Stimulated activated CD4-positive, alpha-beta T cell treated with anti-CD3 and anti-CD28 coated beads, Interleukin-15, amount 100 ng/mL, for 24 hours (primary cell): ENCODE results near the gene ADAM12.
"Not testable (repeated sequence)": the region's sequence is repeated elsewhere in the genome, so short reads cannot be mapped to it uniquely, and the experiment has no call there.

Source experiments
- DNase-seq: peaks from one replicate; pipeline ENCODE4 v3.0.0-alpha.2; 2020

The ADAM12 gene

DNA sequence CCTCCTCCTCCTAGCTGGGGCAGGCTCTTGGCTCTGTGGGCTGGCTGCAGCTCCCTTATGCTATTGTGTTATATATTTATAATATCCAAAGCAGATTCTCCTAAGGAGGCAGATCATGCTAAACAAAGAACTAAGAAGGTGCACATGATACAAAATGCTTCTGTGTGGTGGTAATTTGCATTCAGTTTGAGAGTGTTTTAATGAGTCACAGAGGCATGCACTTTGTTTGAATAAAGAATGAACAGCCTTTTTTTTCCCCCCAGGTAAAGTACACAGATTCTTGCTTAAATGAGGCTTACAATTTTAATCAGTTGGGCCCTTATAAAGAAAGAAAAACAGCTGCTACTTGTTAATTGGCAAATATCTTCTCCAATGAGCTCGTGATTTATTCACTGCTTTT, 396.9 kb downstream of the ADAM12 start:
- no peak for DNase-seq

DNA sequence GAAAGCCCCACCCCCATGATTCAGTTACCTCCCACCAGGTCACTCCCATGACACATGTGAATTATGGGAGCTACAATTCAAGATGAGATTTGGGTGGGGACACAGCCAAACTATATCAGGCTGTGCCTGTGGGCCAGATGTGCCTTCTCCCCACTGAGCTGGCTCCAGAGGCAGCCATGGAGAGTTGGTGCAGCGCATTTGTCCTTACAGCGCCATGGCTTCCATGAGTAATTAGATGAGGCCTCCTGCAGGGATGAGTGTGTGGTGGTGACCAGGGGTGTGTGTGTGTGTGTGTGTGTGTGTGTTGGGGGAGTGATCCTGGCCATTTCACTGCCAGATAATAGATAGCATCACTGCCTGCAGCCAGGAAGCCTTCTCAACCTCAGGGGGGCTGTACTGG, 397.3 kb downstream of the ADAM12 start:
- DNase-seq: no peak

DNA sequence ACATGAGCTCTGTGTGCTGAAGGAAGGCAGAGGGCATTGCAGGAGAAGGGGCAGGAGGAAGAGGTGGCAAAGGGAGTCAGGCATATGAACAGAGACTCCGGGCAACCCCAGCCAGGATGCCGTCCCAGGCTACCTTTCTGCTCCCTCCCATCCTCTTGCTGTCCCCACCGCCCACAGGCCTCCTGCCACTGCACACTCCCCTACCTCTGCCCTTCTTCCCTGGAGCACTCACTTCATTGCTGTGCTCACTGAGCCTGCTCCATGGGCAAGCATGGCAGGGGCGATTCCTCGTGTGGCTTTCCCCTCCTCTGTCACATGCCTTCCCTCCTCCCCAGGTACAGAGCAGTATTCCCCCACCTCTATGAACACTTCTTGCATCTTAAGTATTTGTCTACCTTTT, 398.5 kb downstream of the ADAM12 start:
- no peak for DNase-seq

DNA sequence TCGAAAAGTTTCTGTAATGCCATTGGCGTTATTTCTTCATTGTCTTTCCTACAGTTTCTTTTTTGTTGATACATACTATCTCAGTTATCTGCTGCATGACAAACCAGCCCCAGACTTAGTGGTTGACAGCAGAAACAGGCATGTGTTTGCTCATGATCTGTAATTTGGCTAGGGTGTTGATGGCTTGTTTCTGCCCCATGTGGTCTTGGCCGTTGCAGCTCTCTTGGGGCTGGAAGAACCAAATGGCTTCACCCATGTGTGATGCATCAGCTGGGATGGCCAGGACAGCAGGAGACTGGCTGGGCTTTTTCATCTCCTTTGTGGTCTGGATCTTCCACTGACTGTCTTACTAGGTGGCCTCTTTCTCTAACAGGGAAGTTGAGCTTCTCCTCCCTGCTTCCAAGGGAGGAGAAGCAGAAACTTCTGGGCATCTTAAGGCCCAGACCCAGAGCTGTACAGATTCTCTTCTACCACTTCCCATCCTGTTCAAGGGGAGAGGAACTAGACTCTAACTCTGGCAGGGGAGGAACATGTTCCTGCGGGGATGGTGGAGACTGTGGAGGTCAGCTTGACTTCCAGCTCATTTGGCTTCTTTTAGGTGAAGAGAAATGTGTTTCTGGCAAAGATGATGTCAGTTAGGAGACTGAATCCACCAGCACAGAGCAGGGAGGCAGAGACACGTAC, 402.6 kb downstream of the ADAM12 start:
- no peak for DNase-seq

DNA sequence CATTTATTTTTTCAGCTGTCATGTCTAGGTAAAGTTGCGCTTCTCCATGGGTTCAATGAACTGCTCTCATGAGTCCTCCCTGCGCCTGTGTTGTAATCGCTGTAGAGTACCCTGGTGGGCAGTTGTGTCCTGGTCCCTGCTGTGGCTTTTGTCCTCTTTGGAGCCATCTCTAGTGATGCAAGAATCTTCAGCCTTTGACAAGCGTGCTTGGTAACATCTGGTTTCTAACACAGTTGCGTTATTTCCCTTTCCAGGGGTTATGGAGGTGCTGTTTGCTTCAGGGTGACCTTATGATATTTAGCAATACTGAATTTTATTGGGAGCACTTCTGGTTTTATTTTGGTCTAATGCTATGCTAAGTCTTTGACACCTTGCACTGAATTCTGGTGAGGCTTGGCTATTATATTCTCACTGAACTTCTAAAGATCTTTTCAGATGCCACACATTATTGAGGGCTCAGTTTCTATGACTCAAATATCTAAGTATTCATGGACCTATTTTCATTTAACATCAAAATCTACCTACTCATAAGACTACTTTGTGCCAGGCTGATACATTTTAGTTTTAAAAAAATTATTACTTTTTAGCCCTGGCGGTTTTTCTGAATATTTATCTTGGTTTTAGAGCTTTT, 403.3 kb downstream of the ADAM12 start:
- DNase-seq: no peak

DNA sequence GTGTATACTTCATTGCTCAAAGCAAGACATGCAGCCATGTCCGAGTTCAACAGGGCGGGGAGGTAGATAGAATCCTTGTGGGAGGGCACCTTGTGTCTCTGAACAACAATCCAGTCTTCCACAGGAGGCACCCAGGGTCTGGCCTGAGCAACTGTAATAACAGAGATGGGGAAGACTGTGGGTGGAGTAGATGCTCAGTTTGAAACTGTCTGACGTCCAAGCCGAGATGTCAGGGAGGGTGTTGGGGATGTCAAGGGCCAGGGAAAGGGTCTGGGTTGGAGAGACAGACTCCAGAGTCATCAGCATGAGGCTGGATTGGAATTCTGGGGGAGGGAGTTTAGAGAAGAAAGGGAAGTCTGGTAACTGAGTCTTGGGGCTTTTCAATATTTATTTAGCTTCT, 403.9 kb downstream of the ADAM12 start:
- no peak for DNase-seq

DNA sequence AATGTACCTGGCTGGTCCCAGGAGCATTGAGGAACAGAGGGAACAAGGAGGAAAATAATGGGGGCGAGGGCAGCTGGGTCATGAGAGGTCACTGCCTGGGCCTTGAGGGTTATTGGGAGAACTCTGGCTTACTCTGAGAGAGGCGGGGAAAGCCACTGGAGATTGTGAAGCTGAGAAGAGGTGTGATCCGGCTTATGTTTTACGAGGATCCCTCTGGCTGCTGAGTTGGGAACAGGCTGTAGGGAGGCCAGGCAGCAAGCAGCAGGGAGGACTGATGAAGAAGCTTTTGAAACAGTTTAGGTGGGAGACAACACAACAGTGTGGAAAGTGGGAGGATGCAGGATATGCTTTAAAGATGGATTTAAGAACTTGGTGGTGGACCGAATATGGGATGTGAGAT, 404.6 kb downstream of the ADAM12 start:
- DNase-seq: no peak

DNA sequence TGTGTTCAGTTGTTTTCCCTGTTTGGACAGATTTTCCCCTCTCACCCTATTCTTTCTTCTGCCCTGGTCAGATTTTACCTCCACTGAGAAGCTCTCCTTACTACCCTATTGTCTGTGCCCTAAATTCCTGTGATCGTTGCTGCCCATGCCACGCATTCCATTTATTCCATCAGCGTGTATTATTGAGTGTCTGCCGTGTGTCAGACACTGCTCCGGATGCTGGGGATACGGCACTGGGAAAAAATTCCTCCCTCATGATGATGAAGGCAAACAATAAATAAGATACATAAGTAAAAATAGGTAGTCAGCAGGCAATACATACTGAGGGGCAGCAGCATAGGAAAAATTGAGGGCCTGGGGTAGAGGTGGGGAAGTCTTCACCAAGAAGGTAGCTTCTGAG, 405.1 kb downstream of the ADAM12 start:
- DNase-seq: no peak

DNA sequence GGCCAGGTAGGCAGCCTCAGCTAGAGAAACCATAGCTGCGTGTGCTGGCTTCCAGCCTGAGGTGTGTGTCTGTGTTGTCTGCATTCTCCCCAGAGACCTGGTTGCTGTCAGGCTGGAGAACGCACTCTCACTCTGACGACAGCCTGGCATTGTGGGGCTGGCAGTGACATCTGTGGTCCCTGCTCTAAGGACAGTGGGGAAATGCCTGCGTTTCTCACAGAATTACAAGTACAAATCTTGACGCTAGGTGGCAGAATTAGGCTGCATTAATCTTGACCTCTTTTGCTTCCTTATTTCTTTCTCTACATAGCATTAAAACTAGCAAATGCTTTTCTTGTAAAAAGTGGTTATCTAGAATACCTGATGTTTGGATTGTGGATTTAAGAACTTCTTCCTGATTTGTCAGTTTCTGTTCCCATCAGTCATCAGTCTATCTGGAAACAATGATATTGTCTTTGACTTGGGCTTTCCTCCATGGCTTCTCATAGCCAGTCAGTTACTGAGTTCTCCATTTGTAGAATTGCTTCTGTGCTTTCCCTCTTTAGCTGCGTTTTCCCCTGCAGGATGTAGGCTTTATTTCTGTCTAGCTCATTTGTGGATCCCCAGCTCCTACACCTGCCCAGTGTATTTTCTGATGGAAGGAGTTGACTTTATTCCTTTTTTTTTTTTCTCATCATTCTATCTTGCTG, 405.9 kb downstream of the ADAM12 start:
- DNase-seq: peak; percentile 26

DNA sequence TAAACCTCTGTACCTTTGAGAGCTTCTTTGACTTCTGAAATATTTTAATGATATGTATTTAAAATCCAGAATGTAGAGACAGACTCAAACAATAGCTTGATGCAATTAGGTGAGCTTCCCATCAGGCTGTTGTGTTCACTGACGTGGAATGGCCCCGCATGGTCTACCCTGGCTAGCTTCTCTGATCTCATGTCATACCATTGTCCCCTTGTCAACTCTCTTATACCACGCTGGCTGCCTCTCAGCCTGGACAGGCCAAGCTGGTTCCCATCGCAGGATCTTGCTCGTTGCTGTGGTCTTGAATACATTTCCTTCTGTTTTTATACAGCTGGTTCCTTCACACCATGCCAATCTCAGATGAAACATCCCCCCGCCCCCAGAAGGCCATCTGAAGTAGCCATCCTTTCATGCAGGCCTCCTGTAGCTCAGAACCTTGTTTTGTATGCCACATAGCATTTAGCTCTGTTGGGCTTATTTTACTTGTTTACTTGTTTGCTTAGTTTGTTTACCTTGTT, 407.7 kb downstream of the ADAM12 start:
- no peak for DNase-seq

DNA sequence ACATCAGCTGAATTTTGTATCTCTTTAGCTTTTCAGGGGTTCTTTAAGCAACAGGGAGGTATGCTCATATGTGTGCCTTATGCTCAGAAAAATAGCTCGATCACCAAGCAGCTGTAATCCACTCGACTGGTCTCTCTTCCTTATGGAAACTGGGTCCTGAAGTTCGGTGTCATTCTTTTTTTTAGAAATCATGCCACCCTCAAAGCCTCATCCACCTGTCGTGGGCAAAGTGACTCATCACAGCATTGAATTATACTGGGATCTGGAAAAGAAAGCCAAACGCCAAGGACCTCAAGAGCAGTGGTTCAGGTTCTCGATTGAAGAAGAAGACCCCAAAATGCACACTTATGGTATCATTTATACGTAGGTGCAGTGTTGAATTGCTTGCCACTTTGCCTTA, 408.3 kb downstream of the ADAM12 start:
- no peak for DNase-seq

DNA sequence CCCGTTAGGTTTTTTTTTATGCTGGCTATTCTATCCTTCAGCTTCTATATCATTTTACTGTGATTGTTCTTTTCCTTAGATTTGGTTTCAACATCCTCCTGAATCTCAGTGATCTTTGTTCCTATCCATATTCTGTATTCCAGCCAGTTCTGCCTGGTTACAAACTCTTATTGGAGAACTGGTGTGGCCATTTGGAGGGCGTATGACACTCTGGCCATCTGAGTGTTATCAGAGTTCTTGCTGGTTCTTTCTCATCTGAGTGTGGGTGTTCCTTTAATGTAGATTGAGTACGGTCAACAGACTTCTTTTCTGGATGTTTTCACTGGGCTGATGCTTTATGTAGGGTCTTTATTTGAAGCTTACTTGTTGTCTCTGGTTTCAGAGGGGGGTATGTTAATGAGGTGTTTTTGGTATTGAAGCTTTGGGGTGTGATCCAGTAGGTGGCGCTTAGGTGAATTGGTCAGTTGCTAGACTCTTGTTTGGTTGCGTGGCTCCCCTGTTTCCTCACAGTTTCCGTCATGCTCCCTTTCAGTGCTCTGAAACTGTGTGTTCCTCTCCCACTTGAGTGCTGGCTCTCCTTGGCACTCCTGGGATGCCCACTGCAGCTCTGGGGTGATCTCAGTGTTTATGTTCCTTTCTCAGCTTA, 411.2 kb downstream of the ADAM12 start:
- no peak for DNase-seq

DNA sequence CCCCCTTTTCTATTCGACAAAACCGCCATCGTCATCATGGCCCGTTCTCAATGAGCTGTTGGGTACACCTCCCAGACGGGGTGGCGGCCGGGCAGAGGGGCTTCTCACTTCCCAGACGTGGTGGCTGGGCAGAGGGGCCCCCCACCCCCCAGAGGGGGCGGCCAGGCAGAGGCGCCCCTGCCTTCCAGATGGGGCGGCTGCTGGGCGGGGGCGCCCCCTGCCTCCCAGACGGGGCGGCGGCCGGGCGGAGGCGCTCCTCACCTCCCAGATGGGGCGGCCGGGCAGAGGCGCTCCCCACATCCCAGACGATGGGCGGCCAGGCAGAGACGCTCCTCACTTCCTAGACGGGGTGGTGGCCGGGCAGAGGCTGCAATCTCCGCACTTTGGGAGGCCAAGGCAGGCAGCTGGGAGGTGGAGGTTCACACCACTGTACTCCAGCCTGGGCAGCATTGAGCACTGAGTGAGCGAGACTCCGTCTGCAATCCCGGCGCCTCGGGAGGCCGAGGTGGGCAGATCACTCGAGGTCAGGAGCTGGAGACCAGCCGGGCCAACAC, 418.1 kb downstream of the ADAM12 start:
- DNase-seq: not testable (repeated sequence)

DNA sequence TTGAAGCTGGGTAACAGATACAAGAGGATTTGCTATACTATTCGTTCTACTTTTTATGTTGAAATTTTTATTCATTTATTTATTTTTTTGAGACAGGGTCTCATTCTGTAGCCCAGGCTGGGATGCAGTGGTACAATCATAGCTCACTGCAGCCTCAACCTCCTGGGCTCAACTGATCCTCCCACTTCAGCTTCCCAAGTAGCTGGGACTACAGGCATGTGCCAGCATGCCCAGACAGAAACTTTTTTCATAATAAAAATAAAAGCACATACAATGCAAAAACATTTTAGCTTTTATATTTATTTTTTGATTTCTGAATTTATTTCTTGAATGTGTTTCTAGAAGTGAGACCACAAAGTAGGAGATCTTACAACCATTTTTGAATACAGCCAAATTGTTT, 420.7 kb downstream of the ADAM12 start:
- DNase-seq: no peak

DNA sequence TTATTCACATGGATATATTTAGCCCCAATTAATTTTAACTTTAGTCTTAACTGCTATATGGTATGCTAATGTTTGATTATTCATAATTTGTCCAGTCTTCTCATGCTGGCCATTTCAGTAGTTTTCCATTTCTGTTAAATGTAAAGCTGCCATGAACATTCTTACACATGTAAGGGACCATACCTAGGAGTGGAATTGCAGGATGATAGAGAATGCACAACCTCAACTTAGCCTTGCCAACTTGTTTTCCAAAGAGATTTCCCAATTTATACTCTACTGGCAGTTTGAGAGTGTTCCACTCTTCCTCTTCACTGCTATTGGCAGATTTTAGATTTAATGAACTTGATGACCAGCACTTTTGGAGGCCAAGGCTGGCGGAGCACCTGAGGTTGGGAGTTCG, 423.7 kb downstream of the ADAM12 start:
- no peak for DNase-seq
